Coronary artery (tissue), 2 donors: ENCODE results near the gene CEP128.

Source experiments
- DNase-seq: peaks from one replicate; pipeline ENCODE4 v3.0.0-alpha.2; 2017; ENCODE audit warnings: low spot score
- H3K27ac ChIP-seq, 2 donors: fragments of 200-600 bp; sonication (generic); one replicate each; pipeline ENCODE4 v1.5.1; 2016 to 2019
- H3K4me3 ChIP-seq: fragments of 200-600 bp; sonication (generic); 2 replicates; pipeline ENCODE4 v1.5.1; 2016; ENCODE audit warnings: mild to moderate bottlenecking, moderate library complexity
- CTCF ChIP-seq: fragments of 200-600 bp; sonication (generic); IDR thresholded peaks from one replicate; pipeline ENCODE4 v1.5.1; 2019; ENCODE audit warnings: antibody characterized with exemption

Gene CEP128

GRCh38 chr14:80448267-80448666, 493.3 kb downstream of the CEP128 start:
- TF ChIP-seq CTCF, result no peak
- H3K4me3 ChIP-seq, result no peak overlapping the region
- H3K27ac ChIP-seq, result no peak overlapping the region
- no peak for DNase-seq

GRCh38 chr14:80447392-80447791, 494.1 kb downstream of the CEP128 start:
- no peak for DNase-seq
- no peak overlapping the region for H3K4me3 ChIP-seq
- TF ChIP-seq CTCF, result no peak
- no peak overlapping the region for H3K27ac ChIP-seq
